Measurements from ENCODE around the gene RERE.
"Not testable (repeated sequence)": the region's sequence is repeated elsewhere in the genome, so short reads cannot be mapped to it uniquely, and the experiment has no call there.

The RERE gene

GRCh38 chr1:8797216-8797615, 20.2 kb downstream of the RERE start:
- DNase-seq (ENCODE audit: low spot score), result no peak

DNA sequence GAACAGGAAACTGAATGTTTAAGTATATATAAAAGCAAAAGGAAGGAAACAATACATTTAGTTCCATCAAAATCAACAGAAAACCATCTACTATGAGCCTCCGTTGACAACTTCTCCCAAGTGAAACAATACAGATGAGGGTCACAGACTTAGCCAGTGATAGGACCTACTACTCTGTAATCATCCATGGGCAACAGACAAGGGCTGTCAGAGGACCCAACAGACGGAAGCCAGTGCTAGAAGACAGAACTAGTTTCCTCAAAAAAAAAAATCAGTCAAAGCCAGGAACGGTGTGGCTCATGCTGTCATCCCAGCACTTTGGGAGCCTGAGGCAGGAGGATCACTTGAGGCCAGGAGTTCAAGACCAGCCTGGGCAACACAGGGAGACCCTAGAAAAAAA, 20.6 kb downstream of the RERE start:
- no peak for DNase-seq (ENCODE audit: low spot score)

GRCh38 chr1:8794605-8795004, 22.8 kb downstream of the RERE start:
- no peak for DNase-seq (ENCODE audit: low spot score)

DNA sequence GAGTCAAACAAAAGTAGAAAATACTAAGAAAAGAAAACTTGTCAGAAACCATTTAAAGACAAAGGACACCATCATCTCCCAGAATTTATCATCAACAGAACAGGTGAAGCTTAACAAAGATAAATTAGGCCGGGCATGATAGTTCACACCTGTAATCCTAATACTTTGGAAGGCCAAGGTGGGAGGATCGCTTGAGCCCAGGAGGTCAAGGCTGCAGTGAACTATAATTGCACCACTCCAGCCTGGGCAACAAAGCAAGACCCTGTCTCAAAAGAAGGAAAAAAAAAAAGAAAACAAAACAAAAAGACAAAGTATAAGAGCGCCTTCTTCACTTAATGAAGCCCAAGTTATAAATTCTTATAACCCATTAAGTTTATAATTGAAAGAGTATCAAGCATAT, 25.6 kb downstream of the RERE start:
- DNase-seq (ENCODE audit: low spot score), result no peak

GRCh38 chr1:8790987-8791386, 26.5 kb downstream of the RERE start:
- DNase-seq (ENCODE audit: low spot score), result no peak

GRCh38 chr1:8790478-8790877, 27.0 kb downstream of the RERE start:
- no peak for DNase-seq (ENCODE audit: low spot score)

GRCh38 chr1:8789314-8790214, 27.9 kb downstream of the RERE start:
- DNase-seq (ENCODE audit: low spot score), result peak; percentile 31

DNA sequence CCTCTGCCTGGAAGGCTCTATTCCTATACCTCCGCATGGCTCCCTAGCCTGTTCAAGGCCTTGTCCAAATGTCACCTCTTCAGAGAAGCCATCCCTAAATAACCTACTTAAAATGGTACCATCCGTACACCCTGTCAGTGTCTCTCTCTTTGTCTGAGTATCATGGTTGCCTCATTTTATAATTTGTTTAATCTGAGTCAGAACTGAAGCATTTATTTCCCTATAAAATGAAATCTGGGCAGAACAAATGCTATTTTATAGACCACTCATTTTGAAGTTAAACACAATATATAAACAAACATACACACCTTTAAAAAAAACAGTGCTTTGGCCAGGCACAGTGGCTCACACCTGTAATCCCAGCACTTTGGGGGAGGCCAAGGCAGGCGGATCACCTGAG, 30.2 kb downstream of the RERE start:
- DNase-seq (ENCODE audit: low spot score), result no peak

DNA sequence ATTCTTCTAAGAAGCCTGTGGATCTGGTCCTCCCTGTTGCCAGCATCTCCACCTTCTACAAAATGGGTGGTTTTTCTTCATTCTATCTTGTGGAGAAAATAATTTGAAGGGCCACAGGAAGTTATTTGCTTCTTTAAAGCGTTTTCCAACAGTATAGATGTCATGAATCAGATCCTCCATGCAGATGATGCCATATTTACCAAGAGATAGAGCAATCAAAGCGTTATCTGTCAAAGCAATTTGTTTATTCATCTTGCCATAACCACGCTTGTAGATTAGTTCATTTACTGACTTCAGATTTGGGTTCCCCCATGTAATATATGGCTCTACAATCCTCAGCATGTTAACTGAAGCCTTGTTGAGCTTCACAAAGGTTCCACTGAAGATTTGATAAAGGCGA, 31.2 kb downstream of the RERE start:
- DNase-seq (ENCODE audit: low spot score), result not testable (repeated sequence)

DNA sequence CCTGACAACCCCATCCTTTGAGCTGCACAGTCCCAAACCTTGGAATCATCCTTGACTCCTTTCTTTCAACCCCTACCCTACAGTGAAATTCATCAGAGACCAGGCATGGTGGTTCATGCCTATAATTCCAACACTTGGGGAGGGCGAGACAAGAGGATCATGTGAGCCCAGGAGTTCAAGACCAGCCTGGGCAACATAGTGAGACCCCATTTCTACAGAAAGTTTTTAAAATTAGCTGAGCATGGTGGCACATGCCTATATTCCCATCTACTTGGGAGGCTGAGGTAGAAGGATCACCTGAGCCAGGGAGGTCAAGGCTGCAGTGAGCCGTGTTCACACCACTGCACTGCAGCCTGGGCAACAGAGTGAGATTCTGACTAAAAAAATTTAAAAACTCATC, 34.5 kb downstream of the RERE start:
- DNase-seq (ENCODE audit: low spot score), result no peak

DNA sequence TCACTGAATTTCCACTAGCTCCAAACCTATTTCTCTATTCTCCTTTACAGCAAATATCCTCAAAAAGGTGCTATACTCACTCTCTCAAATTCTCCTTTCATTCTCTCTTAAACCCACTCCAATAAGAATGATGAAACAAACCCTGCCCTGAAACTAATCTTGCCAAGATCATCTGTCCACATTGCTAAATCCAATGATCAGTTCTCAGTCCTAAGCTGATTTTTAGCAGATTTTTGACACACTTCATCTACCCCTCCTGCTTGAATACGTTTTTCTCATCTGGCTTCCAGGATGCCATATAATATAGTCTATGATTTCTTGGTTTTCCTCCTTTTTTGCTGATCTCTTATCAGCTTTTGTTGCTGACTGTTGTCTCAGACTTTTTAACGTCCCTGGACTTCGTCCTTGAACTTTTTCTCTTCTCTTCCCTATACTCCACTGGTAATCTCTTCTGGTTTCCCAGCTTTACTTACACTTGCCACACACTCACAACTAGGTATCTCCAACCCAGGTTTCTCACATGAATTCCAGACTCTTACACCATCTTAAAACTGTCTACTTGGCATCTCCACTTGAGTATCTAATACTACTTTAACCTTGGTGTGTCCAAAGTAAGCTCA, 35.3 kb downstream of the RERE start:
- DNase-seq (ENCODE audit: low spot score), result no peak

DNA sequence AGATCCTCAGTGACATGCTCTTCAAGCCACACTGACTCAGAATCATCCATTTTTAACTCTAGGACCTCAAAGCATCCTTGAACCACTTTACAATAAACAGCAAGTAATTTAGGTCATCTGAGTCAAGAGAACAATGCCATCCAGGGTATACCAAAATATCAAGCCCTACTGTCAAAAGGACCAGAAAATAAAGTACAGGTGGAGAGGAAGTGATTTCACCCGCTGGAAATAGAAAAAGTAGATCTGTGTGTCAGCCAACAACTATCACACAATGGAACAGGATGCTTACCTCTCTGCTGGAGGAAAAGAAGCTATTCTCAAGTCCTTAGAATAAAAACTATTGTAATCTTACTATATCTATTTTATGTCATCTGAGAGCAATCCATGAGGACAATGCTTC, 37.0 kb downstream of the RERE start:
- no peak for DNase-seq (ENCODE audit: low spot score)

DNA sequence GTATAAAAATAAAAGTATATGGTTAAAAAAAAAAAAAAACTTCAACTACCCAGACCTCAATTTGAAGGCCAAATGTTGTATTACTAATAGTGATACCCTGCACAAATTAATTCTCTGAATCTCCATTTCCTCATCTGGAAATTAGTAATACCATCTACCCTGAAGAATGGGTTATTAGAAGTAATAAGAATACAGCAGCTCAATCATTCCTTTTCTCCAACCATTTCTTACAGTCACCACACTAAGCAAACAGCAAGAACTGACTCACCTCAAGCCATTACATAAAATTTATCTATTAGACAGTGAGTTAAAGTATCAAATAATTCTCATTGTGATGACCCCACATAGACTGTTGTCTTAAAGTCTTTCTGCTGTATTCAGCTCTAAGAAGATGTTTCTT, 39.6 kb downstream of the RERE start:
- no peak for DNase-seq (ENCODE audit: low spot score)

DNA sequence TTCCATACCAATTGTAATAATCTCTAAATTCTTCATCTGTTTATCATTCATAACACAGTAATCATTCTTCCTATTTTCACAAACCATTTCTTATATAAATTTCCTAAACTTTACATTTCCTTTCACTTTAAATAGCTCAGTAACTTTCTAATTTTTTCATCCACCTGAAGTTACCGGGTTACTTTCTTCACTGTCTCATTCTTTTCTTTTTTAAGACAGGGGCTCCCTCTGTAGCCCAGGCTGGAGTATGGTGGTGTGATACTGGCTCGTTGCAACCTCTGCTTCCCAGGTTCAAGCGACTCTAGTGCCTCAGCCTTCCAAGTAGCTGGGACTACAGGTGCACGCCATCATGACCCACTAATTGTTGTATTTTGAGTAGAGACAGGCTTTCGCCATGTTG, 41.3 kb downstream of the RERE start:
- DNase-seq (ENCODE audit: low spot score), result no peak

- no peak for DNase-seq (ENCODE audit: low spot score)
Measured at GRCh38 chr1:8767006-8767405, 50.4 kb downstream of the RERE start.

- DNase-seq (ENCODE audit: low spot score), result no peak
Measured at GRCh38 chr1:8765198-8765597, 52.2 kb downstream of the RERE start.

- DNase-seq (ENCODE audit: low spot score), result no peak
Measured at GRCh38 chr1:8764293-8764937, 53.0 kb downstream of the RERE start.

DNA sequence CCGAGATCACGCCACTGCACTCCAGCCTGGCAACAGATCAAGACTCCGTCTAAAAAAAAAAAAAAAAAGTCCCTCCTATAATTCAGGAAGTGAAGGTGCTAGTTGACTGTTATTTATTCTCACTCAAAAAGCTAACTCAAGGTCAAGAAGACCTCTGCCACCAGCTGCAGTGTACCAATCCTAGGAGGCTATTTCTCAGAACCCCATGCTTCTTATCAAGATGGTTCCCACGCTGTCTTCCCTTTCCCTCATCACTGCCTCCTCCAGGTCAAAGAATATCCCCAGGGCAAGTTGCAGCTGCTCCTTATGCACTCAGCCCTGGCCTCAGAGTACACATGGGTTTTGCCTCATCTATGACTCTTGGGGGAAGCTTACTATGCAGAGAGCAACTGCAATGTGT, 53.6 kb downstream of the RERE start:
- peak; percentile 34 for DNase-seq (ENCODE audit: low spot score)

DNA sequence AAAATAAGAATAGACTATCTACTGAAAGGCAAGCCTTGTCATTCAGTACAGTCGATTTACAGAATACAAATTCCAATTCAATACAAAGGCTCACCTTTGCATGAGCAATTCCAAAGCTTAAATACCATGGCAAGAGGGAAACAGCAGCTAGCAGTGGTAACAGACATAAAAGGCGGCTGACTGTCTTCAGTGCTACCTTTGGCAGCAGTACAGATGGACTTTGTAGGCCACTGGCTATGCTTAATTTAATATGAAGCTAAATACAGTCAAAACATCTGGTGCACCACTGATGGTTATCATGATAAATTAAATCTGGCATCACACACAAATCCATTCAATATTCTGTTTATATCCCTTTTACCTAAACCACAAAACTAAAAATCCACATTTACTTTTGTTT, 62.4 kb downstream of the RERE start:
- DNase-seq (ENCODE audit: low spot score), result no peak

DNA sequence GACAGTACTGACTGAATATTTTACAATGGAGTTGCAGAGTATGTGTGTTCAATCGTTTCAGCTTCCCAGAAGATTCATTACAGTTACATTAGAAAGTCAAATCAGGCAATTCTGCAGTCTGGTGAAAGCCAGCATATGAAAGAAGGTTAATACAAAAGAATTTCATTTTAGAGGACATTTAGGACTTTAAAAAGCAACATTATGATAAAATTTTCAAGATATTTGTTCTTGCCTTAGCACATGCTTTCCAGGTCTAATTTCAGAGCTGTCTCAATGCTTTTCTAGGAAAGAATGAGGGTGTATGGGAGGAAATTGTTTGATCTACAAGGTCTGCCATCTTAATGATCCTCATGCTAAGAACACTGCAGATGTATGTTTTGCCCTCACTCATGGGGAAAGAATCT, 63.2 kb downstream of the RERE start:
- DNase-seq (ENCODE audit: low spot score), result no peak

GRCh38 chr1:8753736-8754135, 63.7 kb downstream of the RERE start:
- no peak for DNase-seq (ENCODE audit: low spot score)

DNA sequence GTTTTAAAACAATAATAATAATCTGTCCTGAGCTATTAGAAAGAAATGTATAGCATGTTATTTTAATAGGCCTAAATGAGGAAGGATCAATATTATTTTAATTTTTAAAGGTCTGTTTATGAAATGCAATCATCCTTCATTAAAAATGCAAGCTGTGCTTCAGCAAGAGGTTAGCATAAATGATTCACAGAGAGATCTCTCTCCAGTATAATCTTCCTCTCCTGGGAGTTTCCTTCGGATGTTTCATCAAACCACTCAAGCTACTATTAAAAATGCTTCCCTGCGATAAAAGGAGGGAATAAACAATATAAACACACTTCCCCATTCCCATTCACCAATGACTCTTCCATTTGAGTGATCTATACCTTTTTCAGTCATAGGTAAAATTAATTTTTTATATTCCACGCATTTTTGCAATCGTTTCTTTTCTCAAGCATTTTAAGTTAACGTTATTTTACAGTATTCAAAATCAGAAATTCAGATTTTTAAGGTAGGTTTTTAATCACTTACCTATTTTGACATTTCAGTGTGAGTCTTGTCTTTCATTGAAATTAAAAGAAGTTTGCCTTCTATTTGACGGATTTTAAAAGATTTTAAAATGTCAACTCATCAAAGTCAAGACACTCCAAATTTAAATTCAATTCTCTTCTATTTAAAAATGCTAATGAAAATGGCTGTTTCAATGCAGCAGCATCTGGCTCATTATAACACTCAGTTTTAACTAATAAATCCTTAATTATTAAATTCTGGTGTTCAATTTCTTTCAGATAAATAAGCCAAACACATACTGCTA, 64.3 kb downstream of the RERE start:
- no peak for DNase-seq (ENCODE audit: low spot score)

All from iPS-NIHi11 (cell line).